ENCODE results near the gene NAB2.

DNA sequence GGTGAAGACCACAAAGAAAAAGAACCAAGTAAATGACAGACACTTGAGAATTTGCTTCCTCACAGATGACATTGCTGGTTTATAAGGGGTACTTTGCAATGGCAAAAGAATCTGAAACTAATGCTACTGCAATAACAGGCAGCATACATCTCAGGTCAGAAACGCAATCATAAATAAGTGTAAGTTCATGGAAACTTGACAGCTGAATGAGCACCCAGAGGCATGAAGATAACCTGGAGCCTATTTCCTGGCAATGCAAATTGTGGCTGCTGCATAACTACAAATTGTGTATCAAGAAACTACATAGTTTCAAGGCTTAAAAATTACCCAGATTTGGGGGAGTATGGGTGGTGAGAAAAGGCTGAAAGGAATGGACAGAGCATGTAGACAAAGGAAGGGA, 30.5 kb upstream of the NAB2 start:
- TF ChIP-seq JUN (IDR thresholded peaks at IDR 0.05) = no peak
- TF ChIP-seq POLR2A (IDR thresholded peaks at IDR 0.05; ENCODE audit: low read length) = no peak
- no peak for TF ChIP-seq MAZ (IDR thresholded peaks at IDR 0.05; ENCODE audit: borderline replicate concordance, low read depth, low read length)
- no peak for TF ChIP-seq BHLHE40 (IDR thresholded peaks at IDR 0.05; ENCODE audit: low read depth, low read length)
- no peak for TF ChIP-seq PHF8 (IDR thresholded peaks at IDR 0.05; ENCODE audit: borderline replicate concordance, low read depth)
- TF ChIP-seq RAD21 (conservative IDR thresholded peaks at IDR 0.05 in 1 of 2, IDR thresholded peaks at IDR 0.05 in 1 of 2) = no peak
- TF ChIP-seq CEBPB (IDR thresholded peaks at IDR 0.05) = no peak
- TF ChIP-seq, protein P1, sequence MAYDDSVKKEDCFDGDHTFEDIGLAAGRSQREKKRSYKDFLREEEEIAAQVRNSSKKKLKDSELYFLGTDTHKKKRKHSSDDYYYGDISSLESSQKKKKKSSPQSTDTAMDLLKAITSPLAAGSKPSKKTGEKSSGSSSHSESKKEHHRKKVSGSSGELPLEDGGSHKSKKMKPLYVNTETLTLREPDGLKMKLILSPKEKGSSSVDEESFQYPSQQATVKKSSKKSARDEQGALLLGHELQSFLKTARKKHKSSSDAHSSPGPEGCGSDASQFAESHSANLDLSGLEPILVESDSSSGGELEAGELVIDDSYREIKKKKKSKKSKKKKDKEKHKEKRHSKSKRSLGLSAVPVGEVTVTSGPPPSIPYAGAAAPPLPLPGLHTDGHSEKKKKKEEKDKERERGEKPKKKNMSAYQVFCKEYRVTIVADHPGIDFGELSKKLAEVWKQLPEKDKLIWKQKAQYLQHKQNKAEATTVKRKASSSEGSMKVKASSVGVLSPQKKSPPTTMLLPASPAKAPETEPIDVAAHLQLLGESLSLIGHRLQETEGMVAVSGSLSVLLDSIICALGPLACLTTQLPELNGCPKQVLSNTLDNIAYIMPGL (CRISPR knock-in tag; IDR thresholded peaks at IDR 0.05; ENCODE audit: borderline replicate concordance) = no peak
- TF ChIP-seq CHD4 (IDR thresholded peaks at IDR 0.05; ENCODE audit: borderline replicate concordance) = no peak
- TF ChIP-seq EP300 (IDR thresholded peaks at IDR 0.05) = no peak
- TF ChIP-seq, protein P2, sequence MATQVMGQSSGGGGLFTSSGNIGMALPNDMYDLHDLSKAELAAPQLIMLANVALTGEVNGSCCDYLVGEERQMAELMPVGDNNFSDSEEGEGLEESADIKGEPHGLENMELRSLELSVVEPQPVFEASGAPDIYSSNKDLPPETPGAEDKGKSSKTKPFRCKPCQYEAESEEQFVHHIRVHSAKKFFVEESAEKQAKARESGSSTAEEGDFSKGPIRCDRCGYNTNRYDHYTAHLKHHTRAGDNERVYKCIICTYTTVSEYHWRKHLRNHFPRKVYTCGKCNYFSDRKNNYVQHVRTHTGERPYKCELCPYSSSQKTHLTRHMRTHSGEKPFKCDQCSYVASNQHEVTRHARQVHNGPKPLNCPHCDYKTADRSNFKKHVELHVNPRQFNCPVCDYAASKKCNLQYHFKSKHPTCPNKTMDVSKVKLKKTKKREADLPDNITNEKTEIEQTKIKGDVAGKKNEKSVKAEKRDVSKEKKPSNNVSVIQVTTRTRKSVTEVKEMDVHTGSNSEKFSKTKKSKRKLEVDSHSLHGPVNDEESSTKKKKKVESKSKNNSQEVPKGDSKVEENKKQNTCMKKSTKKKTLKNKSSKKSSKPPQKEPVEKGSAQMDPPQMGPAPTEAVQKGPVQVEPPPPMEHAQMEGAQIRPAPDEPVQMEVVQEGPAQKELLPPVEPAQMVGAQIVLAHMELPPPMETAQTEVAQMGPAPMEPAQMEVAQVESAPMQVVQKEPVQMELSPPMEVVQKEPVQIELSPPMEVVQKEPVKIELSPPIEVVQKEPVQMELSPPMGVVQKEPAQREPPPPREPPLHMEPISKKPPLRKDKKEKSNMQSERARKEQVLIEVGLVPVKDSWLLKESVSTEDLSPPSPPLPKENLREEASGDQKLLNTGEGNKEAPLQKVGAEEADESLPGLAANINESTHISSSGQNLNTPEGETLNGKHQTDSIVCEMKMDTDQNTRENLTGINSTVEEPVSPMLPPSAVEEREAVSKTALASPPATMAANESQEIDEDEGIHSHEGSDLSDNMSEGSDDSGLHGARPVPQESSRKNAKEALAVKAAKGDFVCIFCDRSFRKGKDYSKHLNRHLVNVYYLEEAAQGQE (IDR thresholded peaks at IDR 0.05) = no peak
- TF ChIP-seq, protein P3, sequence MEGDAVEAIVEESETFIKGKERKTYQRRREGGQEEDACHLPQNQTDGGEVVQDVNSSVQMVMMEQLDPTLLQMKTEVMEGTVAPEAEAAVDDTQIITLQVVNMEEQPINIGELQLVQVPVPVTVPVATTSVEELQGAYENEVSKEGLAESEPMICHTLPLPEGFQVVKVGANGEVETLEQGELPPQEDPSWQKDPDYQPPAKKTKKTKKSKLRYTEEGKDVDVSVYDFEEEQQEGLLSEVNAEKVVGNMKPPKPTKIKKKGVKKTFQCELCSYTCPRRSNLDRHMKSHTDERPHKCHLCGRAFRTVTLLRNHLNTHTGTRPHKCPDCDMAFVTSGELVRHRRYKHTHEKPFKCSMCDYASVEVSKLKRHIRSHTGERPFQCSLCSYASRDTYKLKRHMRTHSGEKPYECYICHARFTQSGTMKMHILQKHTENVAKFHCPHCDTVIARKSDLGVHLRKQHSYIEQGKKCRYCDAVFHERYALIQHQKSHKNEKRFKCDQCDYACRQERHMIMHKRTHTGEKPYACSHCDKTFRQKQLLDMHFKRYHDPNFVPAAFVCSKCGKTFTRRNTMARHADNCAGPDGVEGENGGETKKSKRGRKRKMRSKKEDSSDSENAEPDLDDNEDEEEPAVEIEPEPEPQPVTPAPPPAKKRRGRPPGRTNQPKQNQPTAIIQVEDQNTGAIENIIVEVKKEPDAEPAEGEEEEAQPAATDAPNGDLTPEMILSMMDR (IDR thresholded peaks at IDR 0.05) = no peak
- no peak for TF ChIP-seq CBX2 (IDR thresholded peaks at IDR 0.05; ENCODE audit: borderline replicate concordance, low read depth)

All from A549 (cell line).